Measurements from ENCODE around the gene MPO. TPM values are rescaled to one million over a fixed set of nuclear protein-coding genes. Genes with fewer than 3 reads are reported as not detected.

MPO gene
- total RNA-seq, 1 experiment from 2014 or later: not detected

GRCh38 chr17:58246781-58247180, 34.0 kb downstream of the MPO start:
- Histone ChIP-seq H3K9me3 (ENCODE audit: control insufficient read depth in 1 of 2, insufficient read depth in 1 of 2, low read depth in 1 of 2, low read length in 2 of 2) (no peaks in the 10 kb centered on the region), H3K27ac (ENCODE audit: low read depth, low read length) (no peak overlapping the region), H3K27me3 (ENCODE audit: insufficient read depth, low read length) (peaks cover 20% of the 10 kb centered on the region), H3K4me2 (ENCODE audit: low read length) (no peak overlapping the region), H2AFZ (ENCODE audit: low read depth, low read length, poor library complexity, severe bottlenecking) (no peak overlapping the region), H3K4me3 (replicated peaks in 1 of 2; ENCODE audit: low read depth in 1 of 2, low read length in 2 of 2) (no peak overlapping the region), H3K4me1 (ENCODE audit: control insufficient read depth in 1 of 2, insufficient read depth in 2 of 2, low read length in 2 of 2) (peaks cover 0 to 6% of the 10 kb centered on the region in 2 experiments; a peak in 1 of 4 replicates), H3K79me2 (ENCODE audit: insufficient read depth, low read length) (no peaks in the 10 kb centered on the region), H3K36me3 (ENCODE audit: control insufficient read depth in 1 of 2, insufficient read depth in 2 of 2, low read length in 2 of 2) (no peaks in the 10 kb centered on the region), H3K9me2 (ENCODE audit: insufficient read depth) (no peaks in the 10 kb centered on the region), H3K9ac (ENCODE audit: low read length) (no peak overlapping the region), H4K20me1 (ENCODE audit: insufficient read depth) (no peaks in the 10 kb centered on the region)
- RAD21 ChIA-PET (ENCODE audit: low non-redundant PET in 1 of 2, low total read pairs in 2 of 2, uncharacterized antibody in 2 of 2, unreplicated experiment in 2 of 2): no interaction called here
- intact Hi-C loops (cut with micrococcal nuclease): no loop called here
- CTCF ChIA-PET: interaction anchor here (1.3 to 1.9 kb wide), 2 partner anchors 10 to 47 kb away, joined by 4 to 7 read pairs; no protein-coding TSS in a partner anchor
- DNase-seq (ENCODE audit: low read depth, low spot score) (no peak), ATAC-seq (no peak)
- TF ChIP-seq CEBPB (IDR thresholded peaks at IDR 0.05; ENCODE audit: low read depth): no peak
- no peak for TF ChIP-seq SP1 (IDR thresholded peaks at IDR 0.05; ENCODE audit: low read depth)
- TF ChIP-seq EZH2phosphoT487 (IDR thresholded peaks at IDR 0.05; ENCODE audit: borderline replicate concordance): no peak
- TF ChIP-seq SIN3A (IDR thresholded peaks at IDR 0.05; ENCODE audit: low read depth): no peak
- POLR2A ChIA-PET: no interaction called here
- no TSS peak for BruUV-seq (replicated peaks)

- no TSS peak for BruUV-seq (replicated peaks)
- POLR2A ChIA-PET: no interaction called here
- Histone ChIP-seq H3K4me2 (ENCODE audit: low read length) (no peak overlapping the region), H4K20me1 (ENCODE audit: insufficient read depth) (no peaks in the 10 kb centered on the region), H3K27ac (ENCODE audit: low read depth, low read length) (no peak overlapping the region), H3K4me3 (replicated peaks in 1 of 2; ENCODE audit: low read depth in 1 of 2, low read length in 2 of 2) (no peak overlapping the region), H3K36me3 (ENCODE audit: control insufficient read depth in 1 of 2, insufficient read depth in 2 of 2, low read length in 2 of 2) (no peaks in the 10 kb centered on the region), H3K4me1 (ENCODE audit: control insufficient read depth in 1 of 2, insufficient read depth in 2 of 2, low read length in 2 of 2) (peaks cover 0 to 6% of the 10 kb centered on the region in 2 experiments; a peak in 1 of 4 replicates), H3K9ac (ENCODE audit: low read length) (no peak overlapping the region), H3K79me2 (ENCODE audit: insufficient read depth, low read length) (no peaks in the 10 kb centered on the region), H2AFZ (ENCODE audit: low read depth, low read length, poor library complexity, severe bottlenecking) (no peak overlapping the region), H3K9me3 (ENCODE audit: control insufficient read depth in 1 of 2, insufficient read depth in 1 of 2, low read depth in 1 of 2, low read length in 2 of 2) (no peaks in the 10 kb centered on the region), H3K9me2 (ENCODE audit: insufficient read depth) (no peaks in the 10 kb centered on the region), H3K27me3 (ENCODE audit: insufficient read depth, low read length) (peaks cover 25% of the 10 kb centered on the region)
- TF ChIP-seq ATF3 (IDR thresholded peaks at IDR 0.05) (no peak), FOSL1 (IDR thresholded peaks at IDR 0.05; ENCODE audit: low read depth) (no peak), REST (IDR thresholded peaks at IDR 0.05; ENCODE audit: low read depth) (no peak), ELF1 (IDR thresholded peaks at IDR 0.05; ENCODE audit: borderline replicate concordance, low read depth) (no peak), CTCF (IDR thresholded peaks at IDR 0.05 in 2 of 3, conservative IDR thresholded peaks at IDR 0.05 in 1 of 3; ENCODE audit: borderline replicate concordance in 1 of 3, insufficient read depth in 1 of 3, low read depth in 2 of 3, low read length in 2 of 3) (no peak), EGR1 (IDR thresholded peaks at IDR 0.05; ENCODE audit: low read depth) (no peak), MAX (IDR thresholded peaks at IDR 0.05) (no peak), JUND (IDR thresholded peaks at IDR 0.05) (no peak), SRF (IDR thresholded peaks at IDR 0.05; ENCODE audit: low read depth) (no peak), TCF7L2 (IDR thresholded peaks at IDR 0.05; ENCODE audit: borderline replicate concordance, extremely low read depth, insufficient read depth, insufficient read length) (no peak)
- no peak for ATAC-seq
- CTCF ChIA-PET: interaction anchor here (1.3 kb wide), 1 partner anchor 10 kb away, joined by 4 read pairs; no protein-coding TSS in a partner anchor
- DNase-seq (ENCODE audit: low read depth, low spot score): no peak
- intact Hi-C loops (cut with micrococcal nuclease): no loop called here
- RAD21 ChIA-PET (ENCODE audit: low non-redundant PET in 1 of 2, low total read pairs in 2 of 2, uncharacterized antibody in 2 of 2, unreplicated experiment in 2 of 2): no interaction called here
Observed at GRCh38 chr17:58246104-58246740, 34.5 kb downstream of the MPO start.
